IMR-90 (cell line): Measurements from ENCODE around the gene ECSIT. TPM values are rescaled to one million over a fixed set of nuclear protein-coding genes. Genes with fewer than 3 reads are reported as not detected.

ENCODE experiments used
- ATAC-seq: fragments of 200-7000 bp; cut with Tn5 transposase; 2 replicates; pipeline ENCODE4 v1.9.1; 2020; ENCODE audit warnings: low read depth, mild to moderate bottlenecking, moderate library complexity
- BruUV-seq: library from RNA; stranded (reverse); fragments of 400-500 nt; replicated peaks from 2 replicates; lab custom pipeline; 2021; lab: Mats Ljungman, UMichigan
- CTCF ChIA-PET: fragments of 300-600 bp; formaldehyde crosslinking; extraction: SDS; loops from one replicate; lab custom pipeline; 2021; ENCODE audit warnings: antibody characterized with exemption; lab: Yijun Ruan, JAX
- POLR2A ChIA-PET: fragments of 300-600 bp; sonication (Branson Sonifier 250); formaldehyde crosslinking; loops from one replicate; lab custom pipeline; 2022; ENCODE audit warnings: antibody characterized with exemption; ENCODE audit not compliant: unreplicated experiment; lab: Charles Lee
- DNase-seq: peaks from one replicate; pipeline ENCODE4 v3.0.0; 2013
- H2AFZ ChIP-seq: replicated peaks from 2 replicates; pipeline ENCODE3; 2013; ENCODE audit warnings: low read length, mild to moderate bottlenecking; ENCODE audit not compliant: poor library complexity
- H2AK5ac ChIP-seq: 2 replicates; pipeline ENCODE4 v1.6.1; 2013; ENCODE audit warnings: low read depth, low read length, inconsistent platforms
- H2AK9ac ChIP-seq: replicated peaks from 2 replicates; pipeline ENCODE3; 2013; ENCODE audit warnings: mild to moderate bottlenecking, low read depth, low read length, moderate library complexity; ENCODE audit not compliant: poor library complexity
- H2BK120ac ChIP-seq: 2 replicates; pipeline ENCODE4 v1.6.1; 2013; ENCODE audit warnings: low read depth, low read length, inconsistent platforms
- H2BK15ac ChIP-seq: 3 replicates; pipeline ENCODE4 v1.6.1; 2013; ENCODE audit warnings: low read depth, low read length, inconsistent platforms
- H2BK20ac ChIP-seq: 2 replicates; pipeline ENCODE4 v1.6.1; 2013; ENCODE audit warnings: low read depth, mild to moderate bottlenecking, inconsistent platforms, low read length, moderate library complexity
- H2BK5ac ChIP-seq: 2 replicates; pipeline ENCODE4 v1.6.1; 2013; ENCODE audit warnings: mild to moderate bottlenecking, low read depth, low read length, inconsistent platforms; ENCODE audit not compliant: poor library complexity, severe bottlenecking
- H3K14ac ChIP-seq: replicated peaks from 2 replicates; pipeline ENCODE4 v1.6.1; 2013; ENCODE audit warnings: low read depth, low read length, inconsistent platforms
- H3K18ac ChIP-seq: 2 replicates; pipeline ENCODE4 v1.6.1; 2013; ENCODE audit warnings: low read depth, low read length, control low read depth
- H3K23ac ChIP-seq: 2 replicates; pipeline ENCODE4 v1.6.1; 2013; ENCODE audit warnings: low read depth, low read length, inconsistent platforms
- H3K27ac ChIP-seq: 2 replicates; pipeline ENCODE4 v1.5.1; 2013; ENCODE audit warnings: mild to moderate bottlenecking, control low read depth, low read length; ENCODE audit not compliant: insufficient read depth
- H3K27me3 ChIP-seq: 2 replicates; pipeline ENCODE4 v1.6.1; 2013; ENCODE audit warnings: low read length; ENCODE audit not compliant: control insufficient read depth, insufficient read depth
- H3K36me3 ChIP-seq: 2 replicates; pipeline ENCODE4 v1.6.1; 2013; ENCODE audit warnings: low read length, mixed read lengths; ENCODE audit not compliant: control insufficient read depth, insufficient read depth
- H3K4ac ChIP-seq: 2 replicates; pipeline ENCODE4 v1.6.1; 2013; ENCODE audit warnings: low read depth, low read length, inconsistent platforms
- H3K4me1 ChIP-seq: 2 replicates; pipeline ENCODE4 v1.6.1; 2013; ENCODE audit warnings: low read length, mixed read lengths; ENCODE audit not compliant: control insufficient read depth, insufficient read depth
- H3K4me2 ChIP-seq: 2 replicates; pipeline ENCODE4 v1.6.1; 2013; ENCODE audit warnings: low read depth, mild to moderate bottlenecking, control low read depth, low read length, moderate library complexity
- H3K4me3 ChIP-seq: 2 replicates; pipeline ENCODE4 v1.5.1; 2013; ENCODE audit warnings: low read depth, mild to moderate bottlenecking, control low read depth, low read length, moderate library complexity; ENCODE audit not compliant: insufficient read depth
- H3K56ac ChIP-seq: 2 replicates; pipeline ENCODE4 v1.6.1; 2013; ENCODE audit warnings: low read length, inconsistent platforms; ENCODE audit not compliant: insufficient read depth; ENCODE audit errors: extremely low read depth
- H3K79me1 ChIP-seq, 2 experiments: 2 replicates each; pipeline ENCODE4 v1.6.1; 2013; ENCODE audit warnings: low read length in 2 of 2, inconsistent platforms in 1 of 2, low read depth in 1 of 2
- H3K9ac ChIP-seq: 2 replicates; pipeline ENCODE4 v1.6.1; 2013; ENCODE audit warnings: low read depth, low read length, control low read depth
- H3K9me1 ChIP-seq: 2 replicates; pipeline ENCODE4 v1.6.1; 2013; ENCODE audit warnings: low read length, inconsistent platforms; ENCODE audit not compliant: insufficient read depth
- H3K9me3 ChIP-seq: 2 replicates; pipeline ENCODE4 v1.6.1; 2013; ENCODE audit warnings: low read length; ENCODE audit not compliant: control insufficient read depth, insufficient read depth
- H4K20me1 ChIP-seq: 2 replicates; pipeline ENCODE4 v1.6.1; 2013; ENCODE audit warnings: low read length, inconsistent platforms; ENCODE audit not compliant: insufficient read depth
- H4K5ac ChIP-seq: 2 replicates; pipeline ENCODE4 v1.6.1; 2013; ENCODE audit warnings: mild to moderate bottlenecking, low read depth, low read length, control low read depth
- H4K8ac ChIP-seq, 2 experiments: 2 replicates each; pipeline ENCODE4 v1.6.1; 2013; ENCODE audit warnings: low read depth in 2 of 2, low read length in 2 of 2, control low read depth in 1 of 2, inconsistent platforms in 1 of 2
- H4K91ac ChIP-seq: 2 replicates; pipeline ENCODE4 v1.6.1; 2013; ENCODE audit warnings: low read depth, low read length, inconsistent platforms; ENCODE audit not compliant: insufficient read depth
- BHLHE40 ChIP-seq: fragments of 150-350 bp; IDR thresholded peaks from 2 replicates; pipeline ENCODE4 v1.6.1; 2016; ENCODE audit warnings: mild to moderate bottlenecking, low read depth, low read length
- CHD1 ChIP-seq: IDR thresholded peaks from 2 replicates; pipeline ENCODE4 v1.6.1; 2012; ENCODE audit warnings: low read depth, low read length, improper control_type of control experiment
- ELK1 ChIP-seq: fragments of 150-350 bp; IDR thresholded peaks from 2 replicates; pipeline ENCODE4 v1.6.1; 2016; ENCODE audit warnings: low read depth, mild to moderate bottlenecking, low read length, moderate library complexity, borderline replicate concordance
- FOS ChIP-seq: fragments of 150-350 bp; IDR thresholded peaks from 2 replicates; pipeline ENCODE4 v1.6.1; 2016; ENCODE audit warnings: low read depth, low read length
- MAZ ChIP-seq: IDR thresholded peaks from 2 replicates; pipeline ENCODE4 v1.6.1; 2012; ENCODE audit warnings: low read depth, mild to moderate bottlenecking, low read length, improper control_type of control experiment, moderate library complexity, borderline replicate concordance
- WGBS, 2 experiments: methylation state at CpG; one replicate each; pipeline versions ENCODE4 v1.1.5 to v1.1.7; 2013; ENCODE audit warnings: missing lambda C conversion rate in 2 of 2; ENCODE audit not compliant: insufficient read length in 1 of 2; ENCODE audit errors: extremely low coverage in 2 of 2; 5-methylcytosine and 5-hydroxymethylcytosine counted together
- dilution Hi-C: fragments of 300-500 bp; cut with HindIII; formaldehyde crosslinking; loops from one replicate; pipeline ENCODE4 v1.14.3; 2018; ENCODE audit warnings: low sequenced_read_pairs; ENCODE audit not compliant: unreplicated experiment
- in situ Hi-C: fragments of 300-500 bp; cut with MboI; formaldehyde crosslinking; loops from 3 replicates; pipeline ENCODE4 v1.14.3; 2019; ENCODE audit warnings: low sequenced_read_pairs, inconsistent platforms, mixed read lengths
- intact Hi-C: fragments of 100-400 bp; cut with micrococcal nuclease; formaldehyde crosslinking; loops from 2 replicates; pipeline ENCODE4 v1.10.0; 2022
- polyA plus RNA-seq, 3 experiments: library from polyadenylated mRNA; depleted of rRNA; stranded (reverse); fragments of >200 nt; gene quantifications; 2 replicates each; pipeline ENCODE4 v1.2.3, GENCODE V29; 2012; ENCODE audit warnings: low replicate concordance in 1 of 3
- total RNA-seq: library from RNA; depleted of rRNA; stranded (reverse); fragments of >200 nt; gene quantifications from 2 replicates; pipeline ENCODE4 v1.2.3, GENCODE V29; 2012

Gene ECSIT
- total and polyA plus RNA-seq, 2 of the 4 experiments (the other 2 are of a cell fraction): 30.5 to 42.3 TPM

GRCh38 chr19:11479090-11479897 is 49.6 kb downstream of the ECSIT start:
- H2BK20ac ChIP-seq: no peak overlapping the region
- H3K9me1 ChIP-seq: no peaks in the 10 kb centered on the region
- WGBS, 2 experiments: 13% methylated on average over 18 of the region's 62 CpGs; no CpG with 5 or more reads in 1 of the 2 experiments
- dilution Hi-C loops: no loop called here
- H3K4ac ChIP-seq: no peak overlapping the region
- DNase-seq (no peak), ATAC-seq (no peak)
- no peak overlapping the region for H4K91ac ChIP-seq
- in situ Hi-C loops: loop anchor here (10.0 kb wide), 1 partner anchor 184 kb away; the partner anchor contains the start of gene TSPAN16
- no peak overlapping the region for H2BK120ac ChIP-seq
- intact Hi-C loops: no loop called here
- H3K56ac ChIP-seq: no peak overlapping the region
- H2BK15ac ChIP-seq: no peak overlapping the region
- no peak overlapping the region for H4K5ac ChIP-seq
- H3K36me3 ChIP-seq: 0 out of 2 replicates have a peak, but pooled peaks cover 2% of the 10 kb centered on the region
- no peak overlapping the region for H3K27ac ChIP-seq
- ChIA-PET POLR2A (no interaction called here), CTCF (no interaction called here)
- H4K8ac ChIP-seq: no peak overlapping the region
- H3K14ac ChIP-seq: no peak overlapping the region
- H3K4me1 ChIP-seq: peaks cover 2% of the 10 kb centered on the region; the same call in 1 of the 2 replicates
- no peak overlapping the region for H2BK5ac ChIP-seq
- no peaks in the 10 kb centered on the region for H3K79me1 ChIP-seq
- H2AK5ac ChIP-seq: no peak overlapping the region
- H3K4me2 ChIP-seq: no peak overlapping the region
- no peak overlapping the region for H3K4me3 ChIP-seq
- TF ChIP-seq BHLHE40: no peak
- no peak for TF ChIP-seq CHD1
- TF ChIP-seq FOS: no peak
- TF ChIP-seq MAZ: peak; percentile 72; the same call in 1 of the 2 replicates
- no peak for TF ChIP-seq ELK1
- BruUV-seq: no TSS peak
- H3K23ac ChIP-seq: no peak overlapping the region
- H3K9ac ChIP-seq: no peak overlapping the region
- no peak overlapping the region for H2AK9ac ChIP-seq
- no peak overlapping the region for H3K18ac ChIP-seq
- H2AFZ ChIP-seq: no peak overlapping the region
- peaks cover 50% of the 10 kb centered on the region for H3K27me3 ChIP-seq
- H3K9me3 ChIP-seq: no peaks in the 10 kb centered on the region
- no peaks in the 10 kb centered on the region for H4K20me1 ChIP-seq
